SK-N-MC (cell line): ENCODE results near the gene POU6F2.

ENCODE experiments used
- EZH2 ChIP-seq: fragments of 200-600 bp; sonication (generic); IDR thresholded peaks from one replicate; pipeline ENCODE4 v1.6.1; 2017; ENCODE audit warnings: antibody characterized with exemption
- POLR2AphosphoS5 ChIP-seq: IDR thresholded peaks from 2 replicates; pipeline ENCODE4 v1.6.1; 2012; ENCODE audit warnings: mild to moderate bottlenecking, low read depth, low read length, borderline replicate concordance

DNA sequence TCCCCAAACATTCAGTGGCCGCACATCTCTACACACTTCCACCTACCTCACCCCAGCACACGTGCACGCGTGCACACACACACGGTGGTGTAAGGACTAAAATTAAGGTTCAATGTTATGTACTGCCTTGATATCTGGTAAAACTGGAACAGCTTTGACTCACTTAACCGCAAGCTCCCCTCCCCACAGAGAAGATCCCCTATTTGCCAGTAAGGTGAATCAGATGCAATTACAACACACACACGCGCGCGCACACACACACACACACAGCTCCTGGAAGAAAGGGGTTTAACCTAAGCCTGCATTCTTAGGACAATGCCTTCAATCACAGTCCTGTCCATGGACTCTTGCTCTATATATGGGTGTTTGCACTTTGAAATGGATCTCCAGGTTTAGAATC is 43.2 kb upstream of the POU6F2 start:
- no peak for TF ChIP-seq POLR2AphosphoS5
- no peak for TF ChIP-seq EZH2
